ENCODE data around the gene PSKH1. TPM values are rescaled to one million over a fixed set of nuclear protein-coding genes. Genes with fewer than 3 reads are reported as not detected.

Gene PSKH1
- total RNA-seq, 1 donor from 2014 or later: 44.5 TPM

DNA sequence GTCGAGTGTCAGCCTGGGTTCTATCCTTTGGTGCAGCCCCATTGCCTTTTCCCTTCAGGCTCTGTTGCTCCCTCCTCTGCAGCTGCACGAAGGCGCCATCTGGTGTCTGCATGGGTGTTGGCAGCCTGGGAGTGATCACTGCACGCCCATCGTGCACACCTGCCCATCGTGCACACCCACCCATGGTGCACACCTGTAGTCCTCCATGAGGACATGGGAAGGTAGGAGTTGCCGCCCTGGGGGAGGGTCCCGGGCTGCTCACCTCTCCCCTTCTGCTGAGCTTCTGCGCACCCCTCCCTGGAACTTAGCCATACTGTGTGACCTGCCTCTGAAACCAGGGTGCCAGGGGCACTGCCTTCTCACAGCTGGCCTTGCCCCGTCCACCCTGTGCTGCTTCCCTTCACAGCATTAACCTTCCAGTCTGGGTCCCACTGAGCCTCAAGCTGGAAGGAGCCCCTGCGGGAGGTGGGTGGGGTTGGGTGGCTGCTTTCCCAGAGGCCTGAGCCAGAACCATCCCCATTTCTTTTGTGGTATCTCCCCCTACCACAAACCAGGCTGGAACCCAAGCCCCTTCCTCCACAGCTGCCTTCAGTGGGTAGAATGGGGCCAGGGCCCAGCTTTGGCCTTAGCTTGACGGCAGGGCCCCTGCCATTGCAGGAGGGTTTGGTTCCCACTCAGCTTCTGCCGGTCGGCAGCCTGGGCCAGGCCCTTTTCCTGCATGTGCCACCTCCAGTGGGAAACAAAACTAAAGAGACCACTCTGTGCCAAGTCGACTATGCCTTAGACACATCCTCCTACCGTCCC is 35.7 kb downstream of the PSKH1 start:
- no peaks in the 10 kb centered on the region for H3K4me1 Mint-ChIP-seq
- peak in 1 of 2 experiments; percentile 80 for DNase-seq (ENCODE audit: low spot score in 2 of 2, unreplicated experiment in 2 of 2)
- no peaks in the 10 kb centered on the region for H3K9me3 Mint-ChIP-seq
- H3K4me3 Mint-ChIP-seq: no peak overlapping the region
- peaks cover 2% of the 10 kb centered on the region for H3K36me3 Mint-ChIP-seq
- no peaks in the 10 kb centered on the region for H3K27me3 Mint-ChIP-seq (ENCODE audit: low read depth)
- H3K27ac Mint-ChIP-seq: no peak overlapping the region
- TF ChIP-seq, protein P1, sequence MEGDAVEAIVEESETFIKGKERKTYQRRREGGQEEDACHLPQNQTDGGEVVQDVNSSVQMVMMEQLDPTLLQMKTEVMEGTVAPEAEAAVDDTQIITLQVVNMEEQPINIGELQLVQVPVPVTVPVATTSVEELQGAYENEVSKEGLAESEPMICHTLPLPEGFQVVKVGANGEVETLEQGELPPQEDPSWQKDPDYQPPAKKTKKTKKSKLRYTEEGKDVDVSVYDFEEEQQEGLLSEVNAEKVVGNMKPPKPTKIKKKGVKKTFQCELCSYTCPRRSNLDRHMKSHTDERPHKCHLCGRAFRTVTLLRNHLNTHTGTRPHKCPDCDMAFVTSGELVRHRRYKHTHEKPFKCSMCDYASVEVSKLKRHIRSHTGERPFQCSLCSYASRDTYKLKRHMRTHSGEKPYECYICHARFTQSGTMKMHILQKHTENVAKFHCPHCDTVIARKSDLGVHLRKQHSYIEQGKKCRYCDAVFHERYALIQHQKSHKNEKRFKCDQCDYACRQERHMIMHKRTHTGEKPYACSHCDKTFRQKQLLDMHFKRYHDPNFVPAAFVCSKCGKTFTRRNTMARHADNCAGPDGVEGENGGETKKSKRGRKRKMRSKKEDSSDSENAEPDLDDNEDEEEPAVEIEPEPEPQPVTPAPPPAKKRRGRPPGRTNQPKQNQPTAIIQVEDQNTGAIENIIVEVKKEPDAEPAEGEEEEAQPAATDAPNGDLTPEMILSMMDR (IDR thresholded peaks at IDR 0.05; ENCODE audit: unreplicated experiment): peak; percentile 64

DNA sequence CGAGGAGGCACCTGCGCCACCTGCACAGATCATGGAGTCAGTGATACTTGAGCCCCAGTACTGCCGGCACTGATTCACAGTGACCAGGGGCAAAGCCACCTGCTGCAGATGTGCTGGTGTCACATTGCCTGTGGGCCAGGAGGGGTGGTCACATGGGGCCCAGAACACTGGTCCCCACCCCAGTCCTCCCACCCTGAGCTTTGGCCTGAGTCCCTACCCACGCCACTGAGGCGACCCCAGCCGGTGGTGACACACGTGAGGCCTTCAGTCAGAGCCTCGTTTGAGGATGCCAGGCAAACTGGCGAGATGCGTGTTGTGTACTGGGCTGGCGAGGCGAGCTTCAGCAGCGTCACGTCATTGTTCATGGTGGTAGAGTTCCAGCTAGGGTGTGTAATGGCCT is 37.1 kb downstream of the PSKH1 start:
- H3K4me3 Mint-ChIP-seq: no peak overlapping the region
- no peaks in the 10 kb centered on the region for H3K9me3 Mint-ChIP-seq
- H3K4me1 Mint-ChIP-seq: peaks cover 6% of the 10 kb centered on the region
- no peak for DNase-seq (ENCODE audit: low spot score in 2 of 2, unreplicated experiment in 2 of 2)
- no peak overlapping the region for H3K27ac Mint-ChIP-seq
- H3K27me3 Mint-ChIP-seq (ENCODE audit: low read depth): no peaks in the 10 kb centered on the region
- peaks cover 2% of the 10 kb centered on the region for H3K36me3 Mint-ChIP-seq
- TF ChIP-seq, protein P1 (IDR thresholded peaks at IDR 0.05; ENCODE audit: unreplicated experiment): no peak

DNA sequence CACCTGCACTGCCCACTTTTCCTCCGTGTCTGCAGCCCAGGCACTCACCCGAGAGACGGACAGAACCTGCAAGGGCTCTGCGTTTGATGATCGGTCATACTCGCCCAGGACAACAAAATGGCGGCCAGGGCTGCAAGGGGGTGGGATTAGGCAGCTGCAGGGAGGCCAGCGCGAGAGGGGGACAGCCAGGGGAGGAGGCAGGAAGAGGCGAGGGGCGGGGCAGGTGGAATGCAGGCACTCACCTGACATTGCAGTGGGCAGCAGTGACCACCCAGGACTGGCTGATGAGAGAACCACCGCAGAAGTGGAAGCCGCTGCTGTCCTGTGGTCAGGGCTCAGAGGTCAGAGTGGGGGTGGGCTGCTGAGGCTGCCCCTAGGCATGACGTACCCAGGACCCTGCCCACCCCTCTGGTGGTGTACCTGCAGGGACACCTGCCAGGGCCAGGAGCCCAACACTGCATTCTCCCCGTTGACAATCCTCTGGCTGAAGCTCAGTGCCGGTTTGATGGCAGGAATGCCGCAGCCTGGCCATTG is 37.7 kb downstream of the PSKH1 start:
- peaks cover 2% of the 10 kb centered on the region for H3K36me3 Mint-ChIP-seq
- peaks cover 10% of the 10 kb centered on the region for H3K4me1 Mint-ChIP-seq
- no peaks in the 10 kb centered on the region for H3K9me3 Mint-ChIP-seq
- no peaks in the 10 kb centered on the region for H3K27me3 Mint-ChIP-seq (ENCODE audit: low read depth)
- TF ChIP-seq, protein P1 (IDR thresholded peaks at IDR 0.05; ENCODE audit: unreplicated experiment): no peak
- no peak for DNase-seq (ENCODE audit: low spot score in 2 of 2, unreplicated experiment in 2 of 2)
- H3K4me3 Mint-ChIP-seq: no peak overlapping the region
- no peak overlapping the region for H3K27ac Mint-ChIP-seq

DNA sequence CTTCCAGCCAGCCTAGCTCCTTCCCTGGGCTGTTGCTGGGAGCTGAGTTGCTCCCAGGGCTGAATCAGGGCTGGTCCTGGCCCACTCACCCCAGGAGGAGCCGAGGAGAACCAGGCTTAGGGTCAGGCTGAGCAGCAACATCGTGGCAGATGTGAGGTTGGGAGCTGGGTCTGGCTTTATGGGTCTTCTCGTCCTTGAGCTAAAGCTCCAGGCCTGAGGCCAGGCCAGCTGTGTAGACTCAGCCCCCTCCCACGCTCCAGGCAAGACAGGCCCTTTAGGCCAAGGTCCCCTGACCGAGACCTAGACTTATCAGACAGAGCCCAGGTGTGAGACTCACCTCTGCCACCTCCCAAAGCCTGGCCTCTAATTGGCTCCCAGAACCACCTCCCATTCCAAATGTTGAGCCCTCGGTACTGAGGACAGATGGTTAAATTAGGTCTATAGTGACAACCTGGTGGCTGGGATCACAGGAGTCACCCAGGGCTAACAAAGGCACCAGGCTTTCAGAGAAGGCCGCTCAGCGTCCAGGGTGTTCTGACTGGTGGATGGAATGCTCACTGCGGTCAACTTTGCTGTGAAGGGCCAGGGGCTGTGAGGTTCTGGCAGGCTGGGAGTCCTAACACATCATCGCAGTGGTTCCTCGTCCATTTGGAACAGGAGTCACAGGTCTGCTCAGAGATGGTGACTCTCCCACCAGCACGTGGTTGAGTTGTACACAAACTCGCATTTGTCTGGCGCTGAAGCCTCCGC is 38.8 kb downstream of the PSKH1 start, which contains the start of gene CTRL:
Gene CTRL (minus strand): TSS at position 151 of the 750 bp plus-strand sequence. CDS start 10 bp downstream, at position 141.
- TF ChIP-seq, protein P1 (IDR thresholded peaks at IDR 0.05; ENCODE audit: unreplicated experiment): no peak
- Mint-ChIP-seq H3K27ac (no peak within 1 kb of the TSS), H3K27me3 (ENCODE audit: low read depth) (no peaks in the 10 kb centered on the region), H3K9me3 (no peaks in the 10 kb centered on the region), H3K4me1 (peaks cover 14% of the 10 kb centered on the region), H3K36me3 (peaks cover 2% of the 10 kb centered on the region), H3K4me3 (no peak within 1 kb of the TSS)
- no peak for DNase-seq (ENCODE audit: low spot score in 2 of 2, unreplicated experiment in 2 of 2)

DNA sequence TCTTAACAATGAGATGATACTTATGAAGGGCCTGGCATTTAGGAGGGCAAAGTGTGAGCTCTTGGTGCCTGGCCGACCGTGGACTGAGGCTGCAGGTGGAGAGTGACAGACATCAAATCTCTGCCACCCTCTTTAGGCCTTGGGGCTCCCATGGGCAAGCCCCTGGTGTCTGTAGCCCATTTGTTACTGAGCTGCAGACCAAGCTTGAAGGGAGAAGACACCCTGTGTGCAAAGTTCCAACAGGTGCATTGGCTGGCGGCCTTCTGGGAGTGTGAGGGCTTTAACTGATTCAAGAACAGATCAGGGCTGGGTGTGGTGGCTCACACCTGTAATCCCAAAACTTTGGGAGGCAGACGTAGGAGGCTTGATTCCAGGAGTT is 39.4 kb downstream of the PSKH1 start:
- H3K36me3 Mint-ChIP-seq: peaks cover 2% of the 10 kb centered on the region
- no peak for DNase-seq (ENCODE audit: low spot score in 2 of 2, unreplicated experiment in 2 of 2)
- H3K9me3 Mint-ChIP-seq: no peaks in the 10 kb centered on the region
- no peaks in the 10 kb centered on the region for H3K27me3 Mint-ChIP-seq (ENCODE audit: low read depth)
- H3K27ac Mint-ChIP-seq: no peak overlapping the region
- TF ChIP-seq, protein P1 (IDR thresholded peaks at IDR 0.05; ENCODE audit: unreplicated experiment): no peak
- peaks cover 19% of the 10 kb centered on the region for H3K4me1 Mint-ChIP-seq
- no peak overlapping the region for H3K4me3 Mint-ChIP-seq

Measured in mesothelial cell of epicardium (in vitro differentiated cells).